HUDEP-2 (cell line): ENCODE measurements around the gene RBAK.
"Not testable (repeated sequence)": the region's sequence is repeated elsewhere in the genome, so short reads cannot be mapped to it uniquely, and the experiment has no call there.

Source experiments
- DNase-seq, 76 experiments: peaks; one replicate each; lab custom pipeline; 2025; ENCODE audit not compliant: unreplicated experiment in 76 of 76; lab: John Stamatoyannopoulos, UW

Gene RBAK

DNA sequence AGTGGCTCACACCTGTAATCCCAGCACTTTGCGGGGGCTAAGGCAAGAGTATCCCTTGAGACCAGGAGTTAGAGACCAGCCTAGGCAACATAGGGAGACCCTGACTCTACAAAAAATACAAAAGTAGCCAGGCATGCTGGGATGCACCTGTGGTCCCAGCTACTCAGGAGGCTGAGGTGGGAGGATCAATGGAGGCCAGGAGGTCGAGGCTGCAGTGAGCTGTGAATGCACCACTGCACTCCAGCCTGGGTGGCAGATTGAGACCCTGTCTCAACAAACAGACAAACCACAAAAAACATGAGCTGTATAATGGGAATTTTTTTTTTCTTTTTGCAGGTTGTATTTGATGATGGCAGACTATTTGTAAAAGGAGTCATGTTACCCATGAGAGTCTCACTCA is 1.5 kb downstream of the RBAK start:
- not testable (repeated sequence) for DNase-seq

DNA sequence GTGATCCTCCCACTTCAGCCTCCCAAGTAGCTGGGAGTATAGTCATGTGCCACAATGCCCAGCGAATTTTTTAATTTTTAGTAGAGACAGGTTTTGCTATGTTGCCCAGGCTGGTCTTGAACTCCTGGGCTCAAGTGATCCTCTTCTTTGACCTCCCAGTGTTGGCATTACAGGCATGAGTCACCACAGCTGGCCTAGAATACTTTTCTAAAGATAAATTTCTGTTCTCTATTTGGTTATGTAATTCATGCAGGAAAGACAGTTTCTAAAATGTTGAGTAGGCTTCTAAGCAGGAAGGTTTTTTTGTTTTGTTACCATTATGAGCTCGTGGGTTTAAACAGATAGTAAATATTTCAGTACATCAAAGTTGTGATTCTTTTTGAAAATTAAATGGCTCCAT is 5.0 kb downstream of the RBAK start:
- no peak for DNase-seq

DNA sequence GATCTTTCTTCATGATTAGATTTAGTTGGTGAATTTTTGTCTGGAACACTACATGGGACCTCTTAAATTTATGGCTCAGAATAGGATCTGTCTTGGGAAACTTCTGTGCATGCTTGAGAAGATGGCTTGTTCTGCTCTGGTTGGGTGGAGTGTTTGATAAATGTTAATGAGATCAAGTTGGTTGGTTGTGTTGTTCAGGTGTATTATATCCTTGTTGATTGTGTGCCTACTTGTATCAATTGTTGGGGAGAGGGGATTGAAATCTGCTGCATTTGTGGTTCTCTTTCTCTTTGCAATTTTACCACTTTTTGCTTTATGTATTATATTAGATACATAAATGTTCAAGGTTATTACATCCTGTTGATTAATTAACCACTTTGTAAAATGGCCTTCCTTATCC is 6.1 kb downstream of the RBAK start:
- DNase-seq = not testable (repeated sequence)

DNA sequence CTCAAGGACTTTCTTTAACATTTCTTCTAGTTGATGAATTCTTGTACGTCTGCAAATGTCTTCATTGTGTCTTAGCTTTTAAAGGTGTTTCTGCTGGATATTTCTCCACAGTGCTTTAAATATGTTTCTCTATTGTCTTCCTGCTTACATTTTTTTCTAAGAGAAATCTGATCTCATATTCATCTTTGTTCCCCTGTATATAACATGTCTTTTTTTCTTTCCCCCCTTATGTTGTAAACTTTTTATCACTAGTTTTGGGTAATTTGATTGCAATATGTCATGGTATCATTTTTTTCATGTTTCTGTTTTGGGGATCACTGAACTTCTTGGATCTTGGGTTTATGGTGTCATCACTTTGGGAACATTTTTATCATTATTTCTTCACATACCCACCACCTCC is 7.5 kb downstream of the RBAK start:
- no peak for DNase-seq

DNA sequence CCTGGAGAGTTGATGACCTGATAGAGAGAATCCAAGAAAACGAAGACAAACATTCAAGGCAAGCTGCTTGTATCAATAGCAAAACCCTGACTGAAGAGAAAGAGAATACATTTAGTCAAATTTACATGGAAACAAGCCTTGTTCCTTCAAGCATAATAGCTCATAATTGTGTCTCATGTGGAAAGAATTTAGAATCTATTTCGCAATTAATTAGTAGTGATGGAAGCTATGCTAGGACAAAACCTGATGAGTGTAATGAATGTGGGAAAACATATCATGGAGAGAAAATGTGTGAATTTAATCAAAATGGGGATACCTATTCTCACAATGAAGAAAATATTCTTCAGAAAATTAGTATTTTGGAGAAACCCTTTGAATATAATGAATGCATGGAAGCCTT is 18.0 kb downstream of the RBAK start:
- no peak for DNase-seq

DNA sequence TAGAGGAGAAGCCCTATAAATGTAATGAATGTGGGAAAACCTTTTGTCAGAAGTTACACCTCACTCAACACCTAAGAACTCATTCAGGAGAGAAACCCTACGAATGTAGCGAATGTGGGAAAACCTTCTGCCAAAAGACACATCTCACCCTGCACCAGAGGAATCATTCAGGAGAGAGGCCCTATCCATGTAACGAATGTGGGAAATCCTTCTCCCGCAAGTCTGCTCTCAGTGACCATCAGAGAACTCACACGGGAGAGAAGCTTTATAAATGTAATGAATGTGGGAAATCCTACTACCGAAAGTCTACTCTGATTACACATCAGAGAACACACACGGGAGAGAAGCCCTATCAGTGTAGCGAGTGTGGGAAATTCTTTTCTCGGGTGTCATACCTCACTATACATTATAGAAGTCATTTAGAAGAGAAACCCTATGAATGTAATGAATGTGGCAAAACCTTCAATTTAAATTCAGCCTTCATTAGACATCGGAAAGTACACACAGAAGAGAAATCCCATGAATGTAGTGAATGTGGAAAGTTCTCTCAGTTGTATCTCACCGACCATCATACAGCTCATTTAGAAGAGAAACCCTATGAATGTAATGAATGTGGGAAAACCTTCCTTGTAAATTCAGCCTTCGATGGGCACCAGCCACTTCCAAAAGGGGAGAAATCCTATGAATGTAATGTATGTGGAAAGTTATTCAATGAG is 18.9 kb downstream of the RBAK start:
- DNase-seq = no peak

DNA sequence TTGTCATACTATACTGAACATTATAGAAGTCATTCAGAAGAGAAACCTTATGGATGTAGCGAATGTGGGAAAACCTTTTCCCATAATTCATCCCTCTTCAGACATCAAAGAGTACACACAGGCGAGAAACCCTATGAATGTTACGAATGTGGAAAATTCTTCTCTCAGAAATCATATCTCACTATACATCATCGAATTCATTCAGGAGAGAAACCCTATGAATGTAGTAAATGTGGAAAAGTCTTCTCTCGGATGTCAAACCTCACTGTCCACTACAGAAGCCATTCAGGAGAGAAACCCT is 19.4 kb downstream of the RBAK start:
- DNase-seq = no peak

DNA sequence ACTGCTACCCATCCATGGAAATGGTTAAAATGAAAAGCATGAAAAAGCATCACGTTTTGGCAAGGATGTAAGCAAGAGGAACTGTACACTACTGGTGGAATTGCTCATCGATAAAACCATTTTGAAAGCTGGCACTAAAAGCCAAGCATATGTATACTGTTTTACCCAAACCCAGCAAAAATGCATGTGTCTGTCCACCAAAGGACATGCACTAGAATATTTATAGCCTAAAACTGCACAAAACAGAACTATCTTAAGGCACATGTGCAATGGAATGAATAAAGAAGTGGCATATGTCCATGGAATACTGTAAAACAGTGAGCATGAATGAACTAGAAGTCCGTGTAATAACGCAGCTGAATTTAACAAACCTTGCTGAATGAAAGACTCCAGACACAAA is 22.9 kb downstream of the RBAK start:
- DNase-seq = no peak

DNA sequence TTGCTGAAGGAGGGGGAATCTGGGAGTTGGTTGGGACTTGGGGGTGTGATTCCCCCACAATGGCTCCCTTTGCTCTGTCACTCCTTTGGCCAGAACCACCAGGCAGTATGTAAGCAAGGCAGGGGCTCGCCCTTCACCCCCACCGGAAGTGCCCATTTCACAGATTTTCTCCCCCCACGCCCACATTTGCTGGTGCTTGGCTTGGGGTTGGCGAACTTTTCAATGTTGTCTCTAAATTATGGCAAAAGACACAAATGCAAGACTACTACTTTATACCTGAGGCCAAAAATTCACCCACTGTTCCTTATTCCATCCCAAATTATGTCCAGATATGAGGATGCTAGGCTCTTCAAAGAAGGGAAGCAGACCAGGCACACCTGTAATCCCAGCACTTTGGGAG is 24.5 kb downstream of the RBAK start:
- DNase-seq = no peak

DNA sequence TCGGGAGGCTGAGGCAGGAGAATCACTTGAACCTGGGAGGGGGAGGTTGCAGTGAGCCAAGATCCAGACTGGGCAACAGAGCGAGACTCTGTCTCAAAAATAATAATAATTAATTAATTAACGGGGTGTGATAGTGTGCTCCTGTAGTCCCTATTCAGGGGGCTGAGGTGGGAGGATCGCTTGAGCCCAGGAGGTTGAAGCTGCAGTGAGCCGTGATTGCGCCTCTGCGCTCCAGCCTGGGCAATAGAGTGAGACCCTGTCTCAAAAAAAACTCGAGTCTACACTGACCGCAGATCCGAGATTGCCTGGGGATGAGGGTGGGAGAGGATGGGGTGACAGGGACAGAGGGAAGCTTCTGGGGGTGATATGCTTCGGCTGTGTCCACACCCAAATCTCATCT is 29.5 kb downstream of the RBAK start:
- not testable (repeated sequence) for DNase-seq

DNA sequence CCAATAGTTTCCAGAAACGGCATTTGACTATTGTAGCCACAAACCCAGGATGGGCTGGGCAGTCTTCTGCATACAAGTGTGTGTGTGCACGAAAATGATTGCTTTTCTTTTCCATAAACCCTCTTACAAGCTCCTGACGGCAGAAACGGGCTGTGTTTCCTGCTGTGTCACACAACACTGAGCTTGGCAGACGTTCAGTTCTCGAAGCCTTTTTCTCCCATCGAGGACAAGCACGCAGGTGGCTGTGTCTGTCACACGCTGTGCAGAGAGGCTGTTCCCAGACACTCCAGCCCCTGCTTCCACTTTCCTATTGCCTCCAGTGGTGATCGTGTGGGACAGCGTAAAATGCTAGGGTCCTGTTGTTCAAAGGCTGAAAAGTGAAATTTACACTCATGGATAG is 32.1 kb downstream of the RBAK start:
- DNase-seq = peak in 1 of 76 experiments; percentile 0

DNA sequence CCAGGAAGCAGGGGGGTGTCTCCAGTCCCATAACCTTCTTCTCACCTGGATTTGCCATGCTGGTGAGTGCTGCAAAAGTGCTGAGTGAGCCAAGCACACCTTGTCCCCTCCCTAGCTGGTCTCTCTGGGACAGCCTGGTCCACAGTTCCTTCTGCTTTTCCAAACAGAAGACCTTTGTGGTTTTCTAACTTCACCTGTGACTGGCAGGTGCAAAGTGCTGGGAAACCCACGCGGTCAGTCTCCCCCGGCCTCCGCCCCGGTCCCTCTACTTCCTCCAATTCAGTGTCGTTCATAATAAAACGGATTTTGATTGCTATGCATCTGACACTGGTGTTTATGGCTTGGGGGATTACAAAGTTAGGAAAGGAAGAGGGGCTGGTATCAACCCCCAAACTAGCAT is 37.1 kb downstream of the RBAK start:
- no peak for DNase-seq

DNA sequence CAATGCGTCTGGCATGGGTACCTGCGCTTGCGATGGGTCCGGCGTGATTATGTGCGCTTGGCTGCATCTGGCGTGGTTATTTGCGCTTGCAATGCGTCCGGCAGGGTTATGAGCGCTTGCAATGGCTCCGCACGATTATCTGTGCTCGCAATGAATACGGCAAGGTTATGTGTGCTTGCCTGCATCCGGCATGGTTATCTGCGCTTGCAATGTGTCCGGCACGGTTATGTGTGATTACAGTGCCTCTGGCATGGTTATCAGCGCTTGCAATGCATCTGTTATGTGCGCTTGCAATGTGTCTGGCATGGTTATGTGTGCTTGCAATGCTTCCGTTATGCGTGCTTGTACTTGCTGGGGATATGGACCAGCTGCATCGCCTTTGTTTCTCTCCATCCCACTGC is 37.7 kb downstream of the RBAK start:
- no peak for DNase-seq

DNA sequence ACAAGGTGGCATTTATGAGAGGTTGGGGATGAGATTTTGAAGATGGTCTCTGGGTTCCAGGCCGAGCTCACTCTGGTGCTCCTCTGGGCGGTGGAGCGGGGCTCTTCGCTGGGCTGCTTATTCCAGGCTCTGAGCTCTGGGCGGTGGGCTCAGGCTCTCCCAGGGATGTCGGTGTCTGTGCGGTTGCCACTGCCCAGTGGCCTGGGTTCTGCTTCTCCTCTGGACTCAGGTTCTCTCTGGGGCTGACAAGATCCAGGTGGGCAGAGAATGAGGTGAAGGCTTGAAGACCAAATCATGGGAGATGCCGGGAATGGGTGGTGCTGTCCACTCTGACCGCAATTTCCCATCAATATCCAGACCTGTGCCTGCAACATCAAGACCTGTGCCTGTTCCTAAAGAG is 40.6 kb downstream of the RBAK start:
- DNase-seq = no peak

DNA sequence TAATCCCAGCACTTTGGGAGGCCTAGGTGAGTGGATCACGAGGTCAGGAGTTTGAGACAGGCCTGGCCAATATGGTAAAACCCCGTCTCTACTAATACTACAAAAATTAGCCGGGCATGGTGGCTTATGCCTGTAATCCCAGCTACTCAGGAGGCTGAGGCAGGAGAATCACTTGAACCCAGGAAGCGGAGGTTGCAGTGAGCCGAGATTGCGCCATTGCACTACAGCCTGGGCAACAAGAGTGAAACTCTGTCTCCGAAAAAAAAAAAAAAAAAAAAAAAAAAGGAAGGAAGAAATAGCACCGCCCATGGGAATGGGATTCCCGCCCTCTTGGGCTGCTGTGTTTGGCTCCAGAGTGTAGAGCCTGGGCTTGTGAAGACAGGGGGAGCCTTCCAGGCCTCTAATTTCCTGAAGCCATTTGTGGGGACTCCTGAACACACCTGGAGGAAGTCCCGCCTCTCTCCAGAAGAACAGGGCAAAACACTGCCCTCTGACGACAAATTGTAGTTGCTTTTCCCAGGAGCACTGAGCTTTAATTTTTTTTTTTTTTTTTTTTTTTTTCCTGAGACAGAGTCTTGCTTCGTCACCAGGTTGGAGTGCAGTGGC is 42.7 kb downstream of the RBAK start:
- not testable (repeated sequence) for DNase-seq

DNA sequence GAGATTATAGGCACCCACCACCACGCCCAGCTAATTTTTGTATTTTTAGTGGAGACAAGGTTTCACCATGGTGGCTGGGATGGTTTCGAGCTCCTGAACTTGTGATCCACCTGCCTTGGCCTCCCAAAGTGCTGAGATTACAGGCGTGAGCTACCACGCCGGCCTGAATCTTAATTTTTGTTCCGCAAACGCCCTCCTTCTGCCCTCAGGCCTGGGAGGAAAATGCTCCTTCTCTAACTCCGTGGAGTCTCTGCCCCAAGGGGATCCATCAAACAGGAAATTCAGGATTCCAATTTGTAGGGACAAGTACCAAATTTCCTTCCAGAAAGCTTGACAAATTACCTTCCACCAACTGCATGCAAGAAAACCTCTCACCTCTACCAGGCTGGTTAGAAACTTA is 43.2 kb downstream of the RBAK start:
- no peak for DNase-seq

DNA sequence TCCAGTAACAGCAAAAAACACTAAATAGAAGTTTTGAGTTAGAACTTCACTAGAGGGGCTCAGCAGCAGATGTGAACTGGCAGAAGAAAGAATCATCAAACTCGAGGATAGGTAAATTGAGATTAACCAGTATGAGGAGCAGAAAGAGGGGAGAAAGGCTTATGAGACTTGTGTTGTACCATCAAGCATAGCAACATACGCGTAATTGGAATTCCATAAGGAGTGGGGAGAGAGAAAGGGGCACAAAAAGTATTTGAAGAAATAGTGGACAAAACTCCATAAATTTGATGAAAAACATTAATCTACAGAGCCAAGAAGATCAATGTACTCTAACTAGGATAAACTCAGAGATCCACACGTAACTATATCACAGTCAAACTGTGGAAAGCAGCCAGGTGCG is 48.3 kb downstream of the RBAK start:
- DNase-seq = no peak

DNA sequence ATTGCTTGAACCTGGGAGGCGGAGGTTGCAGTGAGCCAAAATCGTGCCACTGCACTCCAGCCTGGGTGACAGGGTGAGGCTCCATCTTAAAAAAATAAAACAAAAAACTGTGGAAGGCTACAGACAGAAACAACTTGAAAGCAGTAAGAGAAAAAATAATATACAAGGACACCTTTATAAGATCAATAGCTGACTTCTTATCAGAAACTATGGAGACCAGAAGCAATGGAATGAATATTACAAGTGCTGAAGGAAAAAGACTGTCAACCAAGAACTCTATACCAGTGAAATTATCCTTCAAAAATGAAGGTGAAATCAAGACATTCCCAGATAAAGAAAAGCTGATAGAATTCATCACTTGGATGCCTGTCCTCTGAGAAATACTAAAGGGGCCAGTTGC is 49.0 kb downstream of the RBAK start:
- no peak for DNase-seq

DNA sequence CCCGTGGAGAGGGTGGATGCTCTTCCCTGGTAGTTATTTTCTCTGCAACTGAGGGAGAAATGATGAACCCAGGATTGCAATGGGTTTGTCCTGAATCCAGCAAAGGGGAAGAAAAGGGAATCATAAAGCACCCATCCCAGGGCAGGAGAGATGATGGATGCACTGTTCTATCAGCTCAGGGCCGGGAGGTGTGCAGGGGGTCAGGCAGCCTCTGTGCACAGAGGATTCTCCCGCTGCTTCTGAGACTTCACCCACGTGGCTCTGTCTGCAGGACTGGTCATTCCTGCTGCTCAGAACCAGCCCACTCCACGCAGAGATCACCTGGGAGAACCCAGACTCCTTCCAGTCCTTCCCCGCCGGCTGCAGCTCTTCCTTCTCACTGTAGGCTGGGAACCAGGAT is 70.7 kb downstream of the RBAK start:
- no peak for DNase-seq

DNA sequence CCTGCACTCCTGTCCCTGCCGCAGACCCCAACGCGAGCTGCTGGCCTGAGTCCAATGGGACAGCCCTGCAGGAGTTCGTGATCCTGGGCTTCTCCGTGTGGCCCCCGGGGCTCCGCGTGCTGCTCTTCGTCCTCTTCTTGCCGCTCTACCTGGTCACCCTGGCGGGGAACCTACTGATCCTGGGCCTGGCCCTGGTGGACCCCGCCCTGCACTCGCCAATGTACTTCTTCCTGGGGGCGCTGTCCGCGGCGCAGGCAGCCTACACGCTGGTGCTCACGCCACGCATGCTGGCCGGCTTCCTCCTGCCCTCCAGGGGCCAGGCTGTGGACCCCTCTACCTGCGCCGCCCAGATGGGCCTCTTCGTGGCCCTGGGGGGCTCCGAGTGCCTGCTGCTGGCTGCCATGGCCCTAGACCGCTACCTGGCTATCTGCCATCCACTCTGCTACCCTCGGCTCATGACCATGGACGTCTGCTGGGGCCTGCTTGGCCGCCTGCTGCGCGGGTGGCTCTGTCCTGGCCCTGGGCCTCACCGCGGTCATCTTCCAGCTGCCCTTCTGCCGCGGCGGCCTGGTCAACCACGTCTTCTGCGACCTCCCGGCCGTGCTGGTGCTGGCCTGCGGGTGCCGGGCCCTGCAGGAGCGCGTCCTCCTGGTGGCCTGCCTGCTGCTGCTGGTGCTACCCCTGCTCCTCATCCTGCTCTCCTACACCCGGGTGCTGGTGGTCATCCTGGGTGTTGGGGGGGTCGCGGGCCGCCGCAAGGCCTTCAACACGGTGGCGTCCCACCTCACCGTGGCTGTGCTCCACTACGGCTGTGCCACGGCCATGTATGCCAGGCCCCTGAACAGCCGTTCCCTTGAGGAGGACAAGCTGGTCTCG is 71.7 kb downstream of the RBAK start:
- DNase-seq = no peak
